ENCODE data around the gene KLB. TPM values are rescaled to one million over a fixed set of nuclear protein-coding genes. Genes with fewer than 3 reads are reported as not detected.

Gene KLB
- total RNA-seq, 1 donor from 2014 or later = 0.43 TPM

DNA sequence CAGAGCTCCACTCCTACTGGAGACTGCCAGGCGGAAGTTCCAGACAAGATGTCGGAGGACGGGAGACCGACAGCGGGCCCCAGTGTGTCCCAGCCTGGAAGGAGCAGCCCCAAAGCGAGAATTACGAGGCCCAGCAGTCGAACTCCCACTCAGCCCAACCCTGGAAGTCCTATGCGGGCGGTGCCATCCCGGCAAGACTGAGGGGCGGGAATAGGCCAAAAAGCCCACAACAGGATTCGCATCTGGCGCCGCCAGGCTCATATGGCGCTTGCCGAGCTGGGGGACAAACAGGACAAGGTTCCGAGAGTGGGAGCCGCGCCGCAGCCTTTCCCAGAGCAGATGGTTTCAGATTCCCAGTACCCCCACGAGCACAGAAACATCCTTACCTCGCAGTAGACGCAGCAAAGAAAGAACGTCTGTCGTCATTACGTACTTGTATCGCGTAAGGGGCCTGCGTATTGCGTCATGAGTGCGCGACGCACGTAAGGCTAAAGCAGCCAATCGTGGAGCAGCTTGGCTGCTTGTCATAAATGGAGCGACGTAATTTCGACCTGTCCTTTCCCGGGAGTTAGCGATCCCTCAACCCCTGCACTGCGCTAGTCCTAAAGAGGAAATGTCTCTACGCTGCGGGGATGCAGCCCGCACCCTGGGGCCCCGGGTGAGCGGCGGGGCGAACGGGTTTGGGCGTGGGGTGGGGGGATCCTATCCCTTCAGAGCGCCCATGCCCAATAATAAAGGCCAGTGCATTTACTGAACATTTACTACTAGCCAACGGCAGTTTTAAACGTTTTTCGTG is 52.0 kb downstream of the KLB start, which contains the start of the genes LIAS and RPL9:
Gene LIAS (plus strand): TSS at position 552 of the 796 bp plus-strand sequence. CDS start 62 bp downstream, at position 614.
Gene RPL9 (minus strand): TSS at position 418 of the 796 bp plus-strand sequence. CDS start 483 bp downstream, outside the sequence.
- DNase-seq (ENCODE audit: extremely low spot score, unreplicated experiment) = peak; percentile 95
- TF ChIP-seq, protein P1, sequence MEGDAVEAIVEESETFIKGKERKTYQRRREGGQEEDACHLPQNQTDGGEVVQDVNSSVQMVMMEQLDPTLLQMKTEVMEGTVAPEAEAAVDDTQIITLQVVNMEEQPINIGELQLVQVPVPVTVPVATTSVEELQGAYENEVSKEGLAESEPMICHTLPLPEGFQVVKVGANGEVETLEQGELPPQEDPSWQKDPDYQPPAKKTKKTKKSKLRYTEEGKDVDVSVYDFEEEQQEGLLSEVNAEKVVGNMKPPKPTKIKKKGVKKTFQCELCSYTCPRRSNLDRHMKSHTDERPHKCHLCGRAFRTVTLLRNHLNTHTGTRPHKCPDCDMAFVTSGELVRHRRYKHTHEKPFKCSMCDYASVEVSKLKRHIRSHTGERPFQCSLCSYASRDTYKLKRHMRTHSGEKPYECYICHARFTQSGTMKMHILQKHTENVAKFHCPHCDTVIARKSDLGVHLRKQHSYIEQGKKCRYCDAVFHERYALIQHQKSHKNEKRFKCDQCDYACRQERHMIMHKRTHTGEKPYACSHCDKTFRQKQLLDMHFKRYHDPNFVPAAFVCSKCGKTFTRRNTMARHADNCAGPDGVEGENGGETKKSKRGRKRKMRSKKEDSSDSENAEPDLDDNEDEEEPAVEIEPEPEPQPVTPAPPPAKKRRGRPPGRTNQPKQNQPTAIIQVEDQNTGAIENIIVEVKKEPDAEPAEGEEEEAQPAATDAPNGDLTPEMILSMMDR (conservative IDR thresholded peaks at IDR 0.05) = no peak
- Mint-ChIP-seq H3K9me3 (no peaks in the 10 kb centered on the region), H3K36me3 (peaks cover 40% of the 10 kb centered on the region), H3K4me3 (peak within 1 kb of the TSS; percentile 98), H3K27me3 (no peaks in the 10 kb centered on the region), H3K27ac (peak within 1 kb of the TSS; percentile 99), H3K4me1 (ENCODE audit: unreplicated experiment) (peaks cover 4% of the 10 kb centered on the region)

DNA sequence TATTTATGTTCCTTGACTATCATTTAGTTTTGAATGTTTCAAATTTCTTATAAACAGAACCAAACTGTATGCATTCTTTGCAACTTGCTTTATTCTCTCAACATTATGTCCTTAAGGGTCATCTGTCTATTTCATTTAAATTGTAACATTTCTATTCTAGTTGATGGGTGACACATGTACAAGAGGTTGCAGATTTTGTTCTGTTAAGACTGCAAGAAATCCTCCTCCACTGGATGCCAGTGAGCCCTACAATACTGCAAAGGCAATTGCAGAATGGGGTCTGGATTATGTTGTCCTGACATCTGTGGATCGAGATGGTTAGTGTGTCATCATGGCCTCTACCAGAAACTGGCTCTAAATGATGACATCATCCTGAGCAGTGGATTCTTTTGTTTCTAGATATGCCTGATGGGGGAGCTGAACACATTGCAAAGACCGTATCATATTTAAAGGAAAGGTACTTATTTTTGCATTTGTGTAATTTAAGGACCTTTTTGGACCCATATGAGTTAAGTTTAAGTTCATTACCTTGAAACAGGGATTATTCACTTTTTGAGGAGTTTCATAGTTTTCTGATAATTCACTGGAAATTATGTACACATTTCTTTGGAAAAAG is 58.3 kb downstream of the KLB start:
- TF ChIP-seq, protein P1 (conservative IDR thresholded peaks at IDR 0.05) = no peak
- Mint-ChIP-seq H3K27ac (peak overlapping the region; percentile 75), H3K36me3 (peaks cover 3% of the 10 kb centered on the region), H3K27me3 (no peaks in the 10 kb centered on the region), H3K9me3 (no peaks in the 10 kb centered on the region), H3K4me1 (ENCODE audit: unreplicated experiment) (peaks cover 15% of the 10 kb centered on the region), H3K4me3 (no peak overlapping the region)
- DNase-seq (ENCODE audit: extremely low spot score, unreplicated experiment) = no peak

DNA sequence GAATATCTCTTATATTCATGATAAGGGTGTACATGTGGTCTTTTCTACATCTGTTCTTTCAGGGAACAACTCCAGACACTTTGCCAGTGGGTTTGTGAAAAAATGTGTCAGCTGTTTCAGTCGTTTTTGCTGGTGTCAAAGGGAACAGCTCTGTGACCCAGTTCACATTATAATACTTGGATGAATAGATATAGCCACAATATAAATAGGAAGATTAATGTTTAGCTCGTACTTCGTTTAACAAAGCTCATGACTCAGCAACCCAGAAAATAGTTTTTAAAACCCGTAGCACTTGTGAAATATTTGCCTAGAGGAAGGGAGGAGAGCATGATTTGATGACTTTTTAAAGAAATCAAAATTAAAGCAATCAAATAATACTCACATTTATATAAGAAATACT is 60.0 kb downstream of the KLB start:
- DNase-seq (ENCODE audit: extremely low spot score, unreplicated experiment) = no peak
- no peaks in the 10 kb centered on the region for H3K9me3 Mint-ChIP-seq
- peaks cover 15% of the 10 kb centered on the region for H3K4me1 Mint-ChIP-seq (ENCODE audit: unreplicated experiment)

DNA sequence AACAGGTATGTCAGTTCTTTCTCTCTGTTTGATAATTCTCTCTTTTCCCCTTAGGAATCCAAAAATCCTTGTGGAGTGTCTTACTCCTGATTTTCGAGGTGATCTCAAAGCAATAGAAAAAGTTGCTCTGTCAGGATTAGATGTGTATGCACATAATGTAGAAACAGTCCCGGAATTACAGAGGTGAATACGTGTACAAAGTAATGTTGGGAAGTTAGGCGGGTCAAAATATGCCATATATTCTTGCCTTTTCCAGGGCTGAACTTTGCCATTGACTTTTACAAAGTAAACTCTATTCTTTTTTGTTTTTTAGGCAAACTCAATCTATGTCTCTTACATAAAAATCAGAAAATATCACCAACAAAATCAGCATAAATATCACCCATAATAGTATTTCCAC is 60.7 kb downstream of the KLB start:
- peaks cover 3% of the 10 kb centered on the region for H3K36me3 Mint-ChIP-seq
- H3K27ac Mint-ChIP-seq = no peak overlapping the region
- DNase-seq (ENCODE audit: extremely low spot score, unreplicated experiment) = no peak
- H3K4me3 Mint-ChIP-seq = no peak overlapping the region
- TF ChIP-seq, protein P1 (conservative IDR thresholded peaks at IDR 0.05) = no peak
- no peaks in the 10 kb centered on the region for H3K27me3 Mint-ChIP-seq
- H3K4me1 Mint-ChIP-seq (ENCODE audit: unreplicated experiment) = peaks cover 15% of the 10 kb centered on the region
- H3K9me3 Mint-ChIP-seq = no peaks in the 10 kb centered on the region

More for the DNA sequence above, 60.0 kb downstream of the KLB start:
- Mint-ChIP-seq H3K27ac (peak overlapping the region; percentile 8), H3K27me3 (no peaks in the 10 kb centered on the region), H3K36me3 (peaks cover 3% of the 10 kb centered on the region), H3K4me3 (no peak overlapping the region)
- TF ChIP-seq, protein P1 (conservative IDR thresholded peaks at IDR 0.05) = no peak

DNA sequence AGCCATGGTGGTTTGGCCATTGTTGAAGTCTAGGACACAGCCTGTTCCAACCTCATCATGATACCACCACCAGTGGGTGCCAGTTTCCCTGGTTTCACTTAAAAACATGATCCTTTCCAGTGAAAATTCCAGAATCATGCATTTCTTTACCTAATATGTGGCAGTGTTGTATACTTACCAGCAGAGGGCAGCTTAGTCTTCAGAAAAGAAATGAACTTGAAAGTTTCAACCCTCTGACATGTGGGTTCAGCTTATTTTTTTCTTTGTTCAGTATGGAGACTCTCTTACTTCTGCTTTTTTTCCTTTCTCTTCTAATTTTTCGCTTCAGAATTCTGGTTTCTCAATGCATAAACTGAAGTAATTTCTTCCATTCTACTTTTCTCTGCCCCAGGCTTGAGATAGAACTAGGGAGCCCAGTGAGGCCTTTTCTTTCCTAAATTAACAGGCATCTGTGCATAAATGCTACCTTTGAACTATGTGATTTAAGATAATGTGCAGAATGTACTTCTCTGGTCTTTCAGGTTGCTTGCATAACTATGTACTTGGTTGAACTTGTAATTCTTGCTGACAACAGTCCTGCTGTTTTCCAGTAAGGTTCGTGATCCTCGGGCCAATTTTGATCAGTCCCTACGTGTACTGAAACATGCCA is 62.8 kb downstream of the KLB start:
- Mint-ChIP-seq H3K4me1 (ENCODE audit: unreplicated experiment) (peaks cover 15% of the 10 kb centered on the region), H3K36me3 (peaks cover 6% of the 10 kb centered on the region), H3K27ac (peak overlapping the region; percentile 91), H3K9me3 (no peaks in the 10 kb centered on the region), H3K27me3 (no peaks in the 10 kb centered on the region), H3K4me3 (no peak overlapping the region)
- TF ChIP-seq, protein P1 (conservative IDR thresholded peaks at IDR 0.05) = peak; percentile 97
- DNase-seq (ENCODE audit: extremely low spot score, unreplicated experiment) = no peak

All from type B pancreatic cell (in vitro differentiated cells).